ENCODE measurements around the gene CCDC178.
"Not testable (repeated sequence)": the region's sequence is repeated elsewhere in the genome, so short reads cannot be mapped to it uniquely, and the experiment has no call there.

CCDC178 gene

GRCh38 chr18:33440060-33441043, at the start of gene CCDC178:
Gene CCDC178, minus strand, starts transcription at chr18:33440721. Its CDS starts 28,633 bp downstream, at chr18:33412088.
- no peak for FAIRE-seq

- FAIRE-seq = peak; percentile 83
Measured at GRCh38 chr18:33483908-33484307, 43.4 kb upstream of the CCDC178 start.

GRCh38 chr18:33472509-33472908, 32.0 kb upstream of the CCDC178 start:
- no peak for FAIRE-seq

GRCh38 chr18:33470216-33470615, 29.7 kb upstream of the CCDC178 start:
- no peak for FAIRE-seq

- no peak for FAIRE-seq
Measured at GRCh38 chr18:33469699-33470098, 29.2 kb upstream of the CCDC178 start.

- FAIRE-seq = no peak
Measured at GRCh38 chr18:33467531-33467930, 27.0 kb upstream of the CCDC178 start.

- no peak for FAIRE-seq
Measured at GRCh38 chr18:33466822-33467221, 26.3 kb upstream of the CCDC178 start.

GRCh38 chr18:33460681-33461080, 20.2 kb upstream of the CCDC178 start:
- no peak for FAIRE-seq

GRCh38 chr18:33459612-33460011, 19.1 kb upstream of the CCDC178 start:
- FAIRE-seq = no peak

GRCh38 chr18:33446604-33447003, 6.1 kb upstream of the CCDC178 start:
- no peak for FAIRE-seq

- FAIRE-seq = no peak
Measured at GRCh38 chr18:33444709-33445108, 4.2 kb upstream of the CCDC178 start.

- no peak for FAIRE-seq
Measured at GRCh38 chr18:33432857-33433256, 7.7 kb downstream of the CCDC178 start.

GRCh38 chr18:33427549-33427948, 13.0 kb downstream of the CCDC178 start:
- FAIRE-seq = no peak

- FAIRE-seq = no peak
Measured at GRCh38 chr18:33424266-33424946, 16.1 kb downstream of the CCDC178 start.

- no peak for FAIRE-seq
Measured at GRCh38 chr18:33421225-33421624, 19.3 kb downstream of the CCDC178 start.

GRCh38 chr18:33404244-33404873, 36.2 kb downstream of the CCDC178 start:
- peak; percentile 70 for FAIRE-seq

GRCh38 chr18:33398939-33399338, 41.6 kb downstream of the CCDC178 start:
- FAIRE-seq = not testable (repeated sequence)

GRCh38 chr18:33375829-33376228, 64.7 kb downstream of the CCDC178 start:
- FAIRE-seq = no peak

GRCh38 chr18:33372442-33372841, 68.1 kb downstream of the CCDC178 start:
- no peak for FAIRE-seq

- FAIRE-seq = no peak
Measured at GRCh38 chr18:33369711-33370449, 70.6 kb downstream of the CCDC178 start.

GRCh38 chr18:33356735-33357134, 83.8 kb downstream of the CCDC178 start:
- FAIRE-seq = no peak

GRCh38 chr18:33355756-33356155, 84.8 kb downstream of the CCDC178 start:
- FAIRE-seq = no peak

- no peak for FAIRE-seq
Measured at GRCh38 chr18:33355263-33355662, 85.3 kb downstream of the CCDC178 start.
